ENCODE data around the gene PPM1G.

DNA sequence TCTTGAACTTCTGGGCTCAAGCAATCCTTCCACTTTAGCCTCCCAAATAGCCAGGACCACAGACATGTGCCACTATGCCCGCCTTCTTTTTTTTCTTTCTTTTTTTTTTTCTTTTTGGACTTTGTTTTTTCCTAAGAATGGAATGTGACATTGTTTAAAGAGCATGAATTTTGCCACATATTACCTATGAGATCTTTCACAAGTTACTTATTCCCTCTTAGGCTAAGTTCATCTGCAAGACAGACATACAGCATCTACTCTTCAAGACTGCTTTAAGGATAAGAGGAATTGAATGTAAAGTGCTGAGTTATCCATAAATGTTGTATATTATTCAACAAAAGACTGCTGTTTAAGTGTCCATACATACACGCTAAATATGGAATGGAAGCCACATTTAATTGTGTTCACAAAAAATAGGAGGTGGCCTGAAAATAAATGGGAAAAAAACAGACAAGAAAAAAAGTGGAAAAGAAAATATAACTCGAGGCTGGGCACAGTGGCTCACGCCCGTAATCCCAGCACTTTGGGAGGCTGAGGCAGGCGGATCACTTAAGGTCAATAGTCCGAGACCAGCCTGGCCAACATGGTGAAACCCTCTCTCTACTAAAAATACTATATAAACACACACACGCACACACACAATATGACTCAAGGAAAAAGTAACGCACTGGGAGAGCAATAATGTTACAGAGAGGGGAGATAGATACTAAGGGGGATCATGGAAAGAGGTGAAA is 3.2 kb upstream of the PPM1G start:
- TF ChIP-seq EZH2 (IDR thresholded peaks at IDR 0.05), result no peak
- TF ChIP-seq POLR2AphosphoS5 (IDR thresholded peaks at IDR 0.05; ENCODE audit: borderline replicate concordance, low read depth, low read length), result no peak
- no peak for TF ChIP-seq FOXP2 (optimal IDR thresholded peaks at IDR 0.05; ENCODE audit: control extremely low read depth, extremely low read length, insufficient read depth)

Data from SK-N-MC (cell line).